NCI-H1105 treated with DMSO at 0.1 percent for 48 hours (cell line): ENCODE measurements around the gene ZBED5.
"Not testable (repeated sequence)": the region's sequence is repeated elsewhere in the genome, so short reads cannot be mapped to it uniquely, and the experiment has no call there.

Source experiments
- DNase-seq: peaks from one replicate; lab custom pipeline; 2025; lab: John Stamatoyannopoulos, UW

The ZBED5 gene

DNA sequence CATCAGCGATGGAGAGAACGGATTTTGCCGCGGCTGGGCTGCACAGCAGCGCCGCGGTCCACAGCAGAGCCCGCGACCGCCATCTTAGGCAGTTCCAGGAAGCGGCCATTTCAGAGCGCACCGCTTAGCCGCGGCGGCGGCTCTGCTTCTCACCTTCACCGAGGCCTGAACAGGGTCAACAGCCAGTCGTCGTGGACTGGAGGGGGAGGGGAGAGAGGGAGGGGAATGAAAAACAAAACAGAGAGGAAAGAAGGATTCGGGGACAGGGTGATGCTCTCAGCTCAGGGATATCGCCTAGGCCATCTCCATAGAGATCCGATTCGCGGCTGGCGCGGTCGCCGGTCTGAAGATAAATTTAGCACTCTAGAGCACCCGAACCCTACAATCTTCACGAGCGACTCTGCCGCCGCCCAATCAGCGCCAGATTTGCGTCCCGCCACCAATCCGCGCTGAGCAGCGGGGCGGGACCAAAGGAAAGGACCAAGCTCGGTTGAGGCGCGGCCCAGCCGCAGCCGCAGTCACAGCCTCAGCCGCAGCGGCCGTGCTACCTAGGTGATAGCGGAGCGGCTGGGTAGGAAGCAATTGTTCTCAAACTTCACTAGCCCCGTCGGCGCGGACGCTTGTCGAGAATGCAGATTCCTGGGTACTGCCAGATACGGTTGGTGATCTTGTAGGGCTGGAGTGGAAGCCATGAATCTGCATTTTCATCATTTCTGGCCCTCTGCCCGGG lies at the start of gene ZBED5:
TSS of gene ZBED5 (minus strand) at position 345 of the 730 bp plus-strand sequence. CDS start 3,108 bp downstream, outside the sequence.
- peak; percentile 98 for DNase-seq

DNA sequence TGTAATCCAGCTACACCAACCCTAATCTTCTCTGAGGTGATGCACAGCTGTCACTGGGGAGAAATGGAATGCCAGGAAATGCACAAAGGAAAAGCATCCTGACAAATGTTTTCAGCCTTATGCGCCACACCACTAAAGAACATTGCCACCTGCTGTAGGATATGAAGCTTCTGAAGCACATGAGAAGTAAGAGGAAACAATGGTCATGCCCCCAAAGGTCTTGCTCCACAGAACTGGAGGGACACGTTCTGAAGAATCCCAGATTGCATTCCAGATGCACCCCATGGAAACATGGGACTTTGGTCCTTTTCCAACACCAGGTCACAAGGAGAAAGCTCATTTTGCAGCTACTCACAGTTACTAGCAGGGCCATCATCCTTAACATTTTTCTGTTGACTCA lies 48.7 kb upstream of the ZBED5 start:
- no peak for DNase-seq

DNA sequence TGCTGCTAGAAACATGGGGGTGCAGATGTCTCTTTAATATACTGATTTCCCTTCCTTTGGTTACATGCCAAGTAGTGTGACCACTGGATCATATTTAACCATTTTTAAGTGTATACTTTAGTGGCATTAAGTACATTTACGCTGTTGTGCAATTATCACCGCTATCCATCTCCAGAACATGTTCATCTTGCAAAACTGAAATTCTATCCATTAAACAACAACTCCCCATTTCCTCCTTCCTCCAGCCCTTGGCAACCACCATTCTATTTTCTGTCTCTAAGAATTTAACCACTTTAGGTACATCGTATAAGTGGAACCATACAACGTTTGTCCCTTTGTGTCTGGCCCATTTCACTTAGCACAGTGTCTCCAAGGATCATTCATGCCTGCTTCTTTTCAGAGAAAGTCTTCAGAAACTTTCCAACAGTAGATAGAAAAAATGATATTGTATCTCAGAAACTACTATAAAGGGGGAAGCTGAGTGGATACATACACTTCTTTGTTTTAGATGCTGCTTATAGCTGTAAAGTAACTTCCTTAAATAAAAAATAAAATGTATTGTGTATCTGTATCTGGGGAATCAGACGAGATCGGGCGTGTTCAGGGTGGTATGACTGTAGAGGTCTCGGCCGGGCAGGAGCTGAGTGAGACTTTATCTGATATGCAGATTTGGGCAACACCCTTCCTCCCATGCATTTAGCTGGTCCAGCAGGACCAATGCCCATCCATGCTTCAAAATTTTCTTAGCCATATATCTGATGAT lies 44.6 kb upstream of the ZBED5 start:
- DNase-seq, result peak; percentile 12

DNA sequence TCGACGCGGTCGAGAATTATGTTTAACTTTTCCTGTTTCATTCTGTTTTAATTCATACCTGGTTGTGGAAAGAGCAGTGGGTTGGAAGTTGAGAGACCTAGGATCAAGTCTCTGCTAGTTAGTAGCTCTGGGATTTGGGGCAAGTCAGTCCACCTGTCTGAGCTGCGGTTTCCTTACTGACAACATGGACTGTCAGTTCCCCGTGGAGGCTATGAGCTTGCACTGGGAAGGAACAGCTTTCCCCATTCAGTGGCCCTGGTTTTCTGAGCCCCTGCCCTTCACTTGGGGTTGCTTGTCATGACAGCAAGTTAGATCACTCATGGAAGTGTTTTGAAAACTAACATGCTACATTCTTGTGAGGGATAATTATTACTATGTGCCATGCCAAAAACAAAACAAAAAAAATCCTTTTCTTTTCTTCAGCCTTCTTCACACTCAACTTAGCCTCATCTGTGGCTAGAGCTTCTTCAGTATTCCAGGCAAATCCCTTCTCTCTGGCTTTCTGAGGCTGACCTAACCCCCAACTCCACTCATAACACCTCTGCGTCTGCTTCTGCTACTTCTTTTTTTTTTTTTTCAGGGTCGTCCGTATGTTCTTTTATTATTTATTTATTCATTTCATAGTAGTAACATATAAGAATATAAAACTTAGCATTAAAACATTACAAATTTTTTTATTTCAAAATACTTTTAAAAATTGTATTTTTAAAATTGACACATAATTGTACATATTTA lies 43.0 kb upstream of the ZBED5 start:
- DNase-seq, result no peak

DNA sequence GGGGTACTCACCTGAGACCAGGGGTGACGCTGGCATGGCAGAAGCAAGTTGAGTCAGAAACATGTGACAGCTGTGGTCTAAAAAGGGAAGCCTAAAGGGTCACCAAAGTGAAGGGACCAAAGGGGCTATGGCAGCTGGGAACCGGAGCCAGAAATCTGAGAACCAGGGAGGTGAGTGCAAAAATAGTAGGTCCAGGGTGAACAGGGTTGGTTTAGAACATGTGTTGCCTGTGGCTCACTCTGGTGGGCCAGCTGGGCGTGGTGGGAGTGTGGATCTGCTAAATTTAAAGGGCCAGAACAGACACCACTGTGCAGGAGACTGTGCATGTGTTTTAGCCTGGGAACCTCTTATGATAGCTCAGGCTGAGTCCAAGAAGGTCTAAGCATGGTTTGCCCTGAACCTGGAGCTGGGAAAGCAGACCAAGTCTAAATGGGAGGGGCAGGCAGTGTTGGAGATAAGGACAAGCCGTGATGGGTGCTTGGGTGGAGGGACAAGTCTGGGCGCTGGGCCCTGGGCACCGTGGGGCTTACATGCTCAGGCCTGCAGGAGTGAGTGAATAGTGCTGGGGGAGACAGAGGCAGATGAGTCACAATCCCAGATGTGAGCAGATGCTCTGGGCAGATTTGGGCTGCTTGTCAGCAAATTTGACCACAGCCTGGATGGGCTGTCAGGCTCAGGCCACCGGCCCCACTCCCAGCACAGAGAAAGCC lies 41.4 kb upstream of the ZBED5 start:
- DNase-seq, result peak; percentile 66

DNA sequence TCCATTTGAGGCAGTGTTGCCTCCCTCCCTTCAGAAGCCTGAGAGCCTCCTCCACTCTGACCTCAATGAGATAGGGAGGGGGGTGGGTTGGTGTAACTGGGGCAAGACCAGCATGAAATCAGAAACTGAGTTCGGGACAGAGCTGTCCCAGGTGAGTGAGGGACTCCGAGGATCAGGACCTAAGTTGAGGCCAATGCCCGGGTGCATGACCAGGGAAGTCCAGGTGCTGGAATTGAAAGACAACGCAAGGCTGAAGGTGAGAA lies 40.8 kb upstream of the ZBED5 start:
- DNase-seq, result no peak

DNA sequence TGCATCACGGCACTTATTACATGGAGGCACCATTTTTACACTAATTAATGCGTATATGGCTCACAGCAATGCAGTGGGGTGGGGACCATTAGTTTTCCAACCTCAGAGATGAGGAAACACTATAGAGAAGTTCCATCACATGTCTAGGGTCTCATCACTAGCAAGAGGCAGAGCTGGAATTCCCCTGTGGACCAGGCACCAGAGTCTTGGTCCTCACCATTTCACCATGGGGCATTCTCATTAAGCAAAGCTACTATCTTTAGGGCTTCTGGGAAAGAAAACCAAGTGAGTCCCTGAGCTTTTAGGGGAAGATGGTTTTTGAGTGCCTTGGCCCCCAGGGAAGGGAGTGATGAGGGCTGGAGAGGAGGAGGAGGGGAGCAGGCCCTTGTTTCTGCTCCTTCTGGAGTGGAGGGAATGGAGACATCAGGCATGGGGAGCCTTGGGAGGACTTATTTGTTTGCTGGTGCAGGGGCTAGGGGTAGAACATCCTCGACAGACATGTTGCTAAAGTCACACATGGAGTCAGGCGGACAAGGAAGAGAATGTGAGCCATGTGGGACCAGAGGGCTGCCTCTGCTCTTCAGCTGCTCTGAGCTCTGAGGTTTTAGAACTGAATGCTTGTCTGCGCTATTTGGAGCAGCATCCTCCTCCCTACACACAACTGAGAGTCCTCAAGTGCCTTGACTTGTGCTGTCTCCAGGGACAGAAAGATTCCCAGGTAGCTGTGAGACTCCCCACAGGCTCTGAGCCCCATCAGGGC lies 40.3 kb upstream of the ZBED5 start:
- DNase-seq, result no peak

DNA sequence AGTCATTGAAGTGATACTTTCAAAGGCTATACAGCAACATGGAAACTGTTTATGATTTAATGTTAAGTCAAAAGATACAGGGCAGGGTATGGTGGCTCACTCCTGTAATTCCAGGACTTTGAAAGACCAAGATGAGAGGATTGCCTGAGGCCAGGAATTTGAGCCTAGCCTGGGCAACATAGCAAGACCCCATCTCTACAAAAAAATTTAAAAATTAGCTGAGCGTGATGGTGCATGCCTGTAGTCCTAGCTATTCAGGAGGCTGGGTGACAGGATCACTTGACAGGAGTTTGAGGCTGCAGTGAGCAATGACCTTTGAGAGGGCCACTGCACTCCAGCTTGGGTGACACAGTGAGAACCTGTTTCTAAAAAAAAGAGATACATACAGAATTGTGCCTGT lies 39.3 kb upstream of the ZBED5 start:
- DNase-seq, result no peak

DNA sequence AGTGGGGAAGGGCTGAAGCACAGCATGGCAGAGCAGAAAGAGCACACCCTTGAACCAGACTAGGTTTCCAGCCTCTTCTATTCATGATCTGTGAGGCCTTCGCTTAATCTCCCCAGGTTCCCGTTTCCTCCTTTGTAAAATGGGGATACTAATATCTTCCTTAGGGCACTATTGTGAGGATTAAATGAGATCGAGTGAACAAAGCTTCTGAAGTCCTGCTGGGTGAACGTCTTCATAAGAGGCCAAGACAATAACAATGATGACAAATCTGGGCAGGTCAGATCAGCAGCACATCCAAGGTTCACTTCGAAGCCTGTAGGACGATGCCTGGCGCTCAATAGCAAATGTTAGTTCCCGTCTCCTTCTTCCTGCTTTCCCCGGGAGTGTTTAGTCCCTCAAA lies 38.6 kb upstream of the ZBED5 start:
- no peak for DNase-seq

DNA sequence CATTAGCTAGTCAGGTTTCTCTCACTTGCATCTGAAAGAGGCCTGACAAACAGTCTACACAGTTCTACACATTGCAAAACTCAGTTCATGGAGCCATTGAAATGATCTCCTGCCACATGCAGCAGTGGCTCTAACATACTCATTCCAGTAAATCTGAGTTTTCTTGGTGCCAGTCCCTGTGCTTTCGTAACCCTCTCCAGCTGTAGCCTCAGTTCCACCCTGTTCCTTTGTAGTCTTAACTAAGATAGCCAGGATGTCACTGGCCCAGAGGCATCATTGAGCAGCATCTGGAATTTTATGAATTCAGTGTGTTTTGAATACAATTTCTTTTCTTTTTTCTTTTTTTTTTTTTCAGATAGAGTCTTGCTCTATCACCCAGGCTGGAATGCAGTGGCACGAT lies 37.4 kb upstream of the ZBED5 start:
- no peak for DNase-seq

DNA sequence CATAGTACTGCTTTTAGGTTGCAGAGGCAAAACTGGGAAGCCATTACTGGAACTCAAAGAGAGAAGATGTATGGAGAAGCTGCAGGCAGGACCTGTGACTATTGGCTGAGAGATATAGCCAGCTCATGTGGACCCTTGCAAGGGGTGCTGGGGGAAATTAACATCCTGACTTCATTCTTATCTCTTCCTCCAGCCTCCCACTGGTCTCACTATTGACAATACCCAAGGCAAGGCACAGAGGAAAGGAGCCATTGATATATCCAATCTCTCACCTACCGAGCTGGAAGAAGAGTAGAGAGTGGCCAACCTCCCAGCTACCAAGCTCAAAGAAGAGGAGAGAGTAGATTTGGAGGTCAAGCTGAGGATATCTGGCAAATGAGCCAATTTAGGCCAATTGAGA lies 36.8 kb upstream of the ZBED5 start:
- no peak for DNase-seq

DNA sequence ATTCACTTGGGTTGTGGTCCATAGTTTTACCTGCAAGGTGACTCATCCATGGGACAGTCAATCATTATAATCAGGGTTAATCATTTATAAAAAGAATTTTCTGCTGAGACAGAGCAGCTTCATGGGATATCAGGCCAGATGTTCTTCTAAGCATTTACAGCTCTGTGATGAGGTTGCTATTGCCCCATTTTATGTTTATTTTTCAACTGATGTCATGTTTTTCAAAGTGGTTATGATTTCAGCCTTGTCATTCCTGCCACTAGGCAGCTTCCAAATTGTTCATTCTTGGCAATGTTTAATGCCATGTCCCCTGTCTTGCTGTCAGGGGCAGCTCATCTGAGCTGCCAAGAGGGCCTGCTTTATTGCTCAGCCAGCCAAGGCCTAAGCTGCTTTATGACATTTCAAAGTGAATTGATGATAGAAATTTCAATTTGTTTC lies 35.9 kb upstream of the ZBED5 start:
- DNase-seq, result no peak

DNA sequence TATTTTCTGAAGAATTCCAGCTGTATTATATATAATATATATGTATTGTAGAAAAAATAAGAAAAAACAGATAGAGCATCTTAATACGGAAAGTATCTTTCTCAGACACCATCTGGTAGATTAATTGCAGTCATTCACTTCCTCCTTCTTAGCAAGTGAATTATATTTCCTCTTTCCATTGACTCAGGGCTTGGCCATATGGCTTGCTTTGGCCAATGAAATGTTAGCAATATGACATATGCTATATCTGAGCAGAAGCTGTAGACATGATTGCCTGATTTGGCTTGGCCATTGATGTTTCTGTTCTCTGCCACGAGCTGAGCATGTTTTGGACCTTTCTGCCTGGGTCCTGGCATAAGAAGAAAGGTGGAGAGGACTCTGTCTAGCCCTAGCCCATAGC lies 34.4 kb upstream of the ZBED5 start:
- no peak for DNase-seq

DNA sequence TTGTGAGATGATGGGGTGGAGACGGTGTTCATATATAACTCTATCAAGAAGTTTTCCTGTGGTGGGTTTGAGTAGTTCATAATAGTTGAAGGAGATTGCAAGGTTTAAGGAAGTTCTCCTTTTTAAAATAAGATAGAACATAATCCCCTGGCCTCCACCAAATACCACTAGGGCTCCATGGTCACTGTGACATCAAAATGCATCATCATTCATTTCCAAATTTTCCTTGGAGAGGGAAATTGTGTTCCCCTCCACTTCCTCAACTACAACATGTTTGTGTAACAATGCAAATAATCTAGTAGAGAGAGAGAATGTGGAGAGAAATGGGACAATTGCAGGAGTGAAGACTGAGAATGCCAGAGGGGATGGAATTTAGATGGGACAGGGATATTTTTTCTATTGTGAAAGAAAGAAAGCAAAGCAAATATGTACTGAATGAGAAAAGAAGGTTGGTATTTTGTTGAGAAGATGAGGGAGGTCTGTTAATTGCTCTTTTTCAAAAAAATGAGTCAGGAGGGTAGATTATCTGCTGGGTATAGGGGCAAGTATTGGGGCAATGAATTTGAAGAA lies 33.4 kb upstream of the ZBED5 start:
- DNase-seq, result no peak

DNA sequence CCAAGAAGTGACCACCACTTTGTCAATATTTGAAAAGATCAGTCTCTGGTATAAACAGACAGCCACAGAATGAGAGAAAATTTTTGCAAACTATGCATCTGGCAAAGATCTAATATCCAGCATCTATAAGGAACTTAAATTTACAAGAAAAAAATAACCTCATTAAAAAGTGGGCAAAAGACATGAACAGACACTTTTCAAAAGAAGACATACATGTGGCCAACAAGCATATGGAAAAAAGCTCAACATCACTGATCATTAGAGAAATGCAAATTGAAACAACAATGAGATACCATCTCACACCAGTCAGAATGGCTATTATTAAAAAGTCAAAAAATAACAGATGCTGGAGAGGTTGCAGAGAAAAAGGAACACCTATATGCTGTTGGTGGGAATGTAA lies 32.2 kb upstream of the ZBED5 start:
- DNase-seq, result not testable (repeated sequence)

DNA sequence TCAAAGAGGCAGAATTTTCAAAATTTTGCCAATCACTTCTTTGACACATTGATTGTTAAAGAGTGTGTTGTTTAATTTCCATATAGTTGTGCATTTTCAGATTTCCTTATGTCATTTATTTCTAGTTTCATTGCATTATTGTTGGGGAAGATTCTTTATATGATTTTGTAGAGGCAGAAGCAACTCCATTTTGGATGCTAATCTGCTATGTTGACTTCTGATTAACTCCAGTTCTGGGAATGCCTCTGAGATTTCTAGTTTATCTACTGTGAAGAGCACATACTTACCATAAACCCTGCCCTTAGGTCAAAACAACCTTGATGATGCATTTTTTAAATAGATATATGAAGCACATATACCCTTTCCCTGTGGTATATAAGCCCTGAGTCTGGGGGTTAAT lies 29.5 kb upstream of the ZBED5 start:
- no peak for DNase-seq

DNA sequence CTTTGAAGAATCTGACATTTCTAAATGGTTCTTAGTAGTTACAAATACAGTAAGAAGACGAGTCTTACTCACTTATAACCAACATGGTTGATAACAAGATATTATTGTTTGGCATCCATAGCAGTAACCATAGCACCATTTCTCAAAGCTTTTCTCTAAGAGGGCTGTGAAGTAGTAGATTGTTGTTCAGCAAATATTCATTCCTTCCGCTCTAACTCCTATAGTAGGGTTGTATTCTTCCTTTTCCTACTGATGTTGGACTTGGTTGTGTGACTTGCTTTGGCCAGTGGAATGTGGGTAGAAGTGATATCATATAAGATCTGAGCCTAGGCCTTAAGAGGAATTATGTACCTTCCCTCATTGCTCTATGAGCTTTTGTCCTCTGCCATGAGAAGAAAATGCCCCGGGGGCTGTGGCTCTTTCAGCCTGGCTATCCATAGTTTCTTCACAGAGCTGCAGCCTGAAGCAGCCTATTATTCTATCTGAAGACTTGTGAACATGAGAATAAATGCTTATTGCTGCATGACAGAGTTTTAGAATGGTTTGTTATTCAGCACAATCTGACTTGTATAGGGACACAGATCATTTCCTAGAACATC lies 28.9 kb upstream of the ZBED5 start:
- DNase-seq, result no peak

DNA sequence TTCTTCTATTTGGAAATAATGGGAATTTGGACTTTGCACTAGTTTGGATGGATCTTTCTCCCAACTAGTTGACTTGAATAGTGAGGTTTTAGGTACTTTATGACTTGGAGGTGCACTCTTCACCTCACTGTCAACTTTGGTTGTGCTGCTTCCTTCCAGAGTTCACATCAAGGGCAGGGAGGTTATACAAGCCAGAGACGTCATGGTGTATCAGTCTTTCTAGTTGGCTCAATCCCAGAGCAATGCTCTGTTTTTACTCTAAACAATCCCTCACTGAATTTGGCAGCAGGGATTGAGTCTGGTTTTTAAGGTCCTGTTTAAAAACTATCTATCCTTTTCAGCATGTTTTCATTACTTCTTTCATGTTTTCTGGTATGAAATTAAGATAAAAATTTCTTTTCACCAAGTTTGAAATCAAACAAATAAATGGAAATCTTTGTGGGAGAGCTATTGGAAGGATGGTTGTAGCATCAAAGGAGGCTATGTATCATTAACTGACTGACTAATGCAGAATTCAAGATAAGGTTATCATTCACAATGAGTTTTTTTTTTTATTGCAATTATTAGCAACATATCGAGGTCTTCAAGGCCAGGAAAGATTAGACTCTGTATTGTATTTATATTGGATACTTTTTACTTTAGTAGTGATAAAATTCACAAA lies 28.0 kb upstream of the ZBED5 start:
- no peak for DNase-seq

DNA sequence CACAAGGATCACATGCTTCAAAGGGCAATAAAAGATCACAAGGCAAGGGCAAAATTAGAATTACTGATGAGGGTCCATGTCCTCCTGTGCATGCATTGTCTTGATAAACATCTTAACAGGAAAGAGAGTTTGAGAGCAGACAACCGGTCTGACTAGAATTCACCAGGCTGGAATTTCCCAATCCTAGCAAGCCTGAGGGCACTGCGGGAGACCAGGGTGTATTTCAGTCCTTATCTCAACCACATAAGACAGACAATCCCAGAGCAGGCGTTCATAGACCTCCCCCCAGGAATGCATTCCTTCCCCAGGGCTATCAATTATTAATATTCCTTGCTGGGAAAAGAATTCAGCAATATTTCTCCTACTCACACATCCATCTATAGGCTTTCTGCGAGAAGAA lies 26.4 kb upstream of the ZBED5 start:
- not testable (repeated sequence) for DNase-seq

DNA sequence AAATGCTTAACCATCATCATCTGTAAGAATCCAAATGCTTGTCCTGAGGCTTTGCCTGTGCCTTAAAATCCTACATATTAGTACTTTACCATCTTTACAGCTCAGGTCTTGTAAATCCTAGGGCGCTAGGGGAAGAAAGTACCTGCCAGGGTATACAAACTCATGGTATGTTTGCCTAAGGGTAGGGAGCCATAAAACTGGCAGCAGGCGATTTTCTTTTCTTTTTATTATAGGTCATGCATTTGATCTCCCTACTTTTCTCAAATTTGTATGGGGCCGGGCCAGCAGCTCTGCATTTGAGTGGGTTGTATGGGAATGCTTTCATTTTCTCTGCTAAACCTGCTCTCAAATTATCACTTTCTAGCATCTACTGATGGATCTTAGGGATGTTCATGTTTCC lies 24.0 kb upstream of the ZBED5 start:
- no peak for DNase-seq
